Osteoblast (primary cell): ENCODE results near the gene MIPOL1. TPM values are rescaled to one million over a fixed set of nuclear protein-coding genes. Genes with fewer than 3 reads are reported as not detected.

ENCODE experiments used
- DNase-seq: peaks from one replicate; pipeline ENCODE4 v3.0.0; 2011; ENCODE audit warnings: low spot score, mixed read lengths; ENCODE audit not compliant: insufficient read length; ENCODE audit errors: missing footprints
- H2AFZ ChIP-seq: 2 replicates; pipeline ENCODE4 v1.6.0; 2011; ENCODE audit warnings: mild to moderate bottlenecking, low read length
- H3K27ac ChIP-seq: 2 replicates; pipeline ENCODE4 v1.5.1; 2011; ENCODE audit warnings: mild to moderate bottlenecking, low read depth, low read length, moderate library complexity
- H3K27me3 ChIP-seq: 2 replicates; pipeline ENCODE4 v1.6.0; 2012; ENCODE audit warnings: mild to moderate bottlenecking, control low read depth, inconsistent platforms, low read length, moderate library complexity; ENCODE audit not compliant: insufficient read depth
- H3K36me3 ChIP-seq: 2 replicates; pipeline ENCODE4 v1.5.1; 2011; ENCODE audit warnings: mild to moderate bottlenecking, low read length, control low read depth, moderate library complexity; ENCODE audit not compliant: insufficient read depth
- H3K4me1 ChIP-seq: 2 replicates; pipeline ENCODE4 v1.5.1; 2011; ENCODE audit warnings: mild to moderate bottlenecking, low read length, control low read depth, moderate library complexity; ENCODE audit not compliant: insufficient read depth
- H3K4me2 ChIP-seq: 2 replicates; pipeline ENCODE4 v1.6.0; 2011; ENCODE audit warnings: mild to moderate bottlenecking, low read length; ENCODE audit not compliant: insufficient read depth
- H3K4me3 ChIP-seq: fragments of 200-600 bp; sonication (generic); 3 replicates; pipeline ENCODE4 v1.5.1; 2012; ENCODE audit warnings: mild to moderate bottlenecking, low read length, inconsistent platforms; ENCODE audit not compliant: insufficient read depth
- H3K79me2 ChIP-seq: 2 replicates; pipeline ENCODE4 v1.6.0; 2012; ENCODE audit warnings: mild to moderate bottlenecking, low read length, control low read depth, inconsistent platforms; ENCODE audit not compliant: insufficient read depth
- H3K9me3 ChIP-seq: 2 replicates; pipeline ENCODE4 v1.5.1; 2011; ENCODE audit warnings: low read depth, low read length, control low read depth
- H4K20me1 ChIP-seq: 2 replicates; pipeline ENCODE4 v1.6.0; 2012; ENCODE audit warnings: mild to moderate bottlenecking, low read length, control low read depth; ENCODE audit not compliant: insufficient read depth
- CTCF ChIP-seq: IDR thresholded peaks from 2 replicates; pipeline ENCODE4 v1.5.1; 2011; ENCODE audit warnings: mild to moderate bottlenecking, low read depth, low read length, moderate library complexity; ENCODE audit errors: extremely low read depth
- total RNA-seq: library from RNA; depleted of rRNA; stranded (reverse); fragments of >200 nt; gene quantifications from 2 replicates; pipeline ENCODE4 v1.2.3, GENCODE V29; 2012

Gene MIPOL1
- total RNA-seq, 1 donor: 9.0 TPM

DNA sequence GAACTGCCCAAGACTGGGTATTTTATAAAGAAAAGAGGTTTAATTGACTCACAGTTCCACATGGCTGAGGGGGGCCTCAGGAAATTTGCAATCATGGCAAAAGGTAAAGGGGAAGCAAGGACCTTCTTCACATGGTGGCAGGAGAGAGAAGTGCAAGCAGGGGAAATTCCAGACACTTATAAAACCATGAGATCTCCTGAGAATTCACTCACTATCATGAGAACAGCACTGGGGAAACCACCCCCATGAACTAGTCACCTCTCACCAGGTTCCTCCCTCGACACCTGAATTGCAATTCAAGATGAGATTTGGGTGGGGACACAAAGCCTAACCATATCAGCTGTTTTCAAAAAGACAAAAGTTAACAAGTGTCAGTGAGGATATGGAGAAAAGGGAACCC is 284.7 kb downstream of the MIPOL1 start:
- Histone ChIP-seq H3K4me3 (no peak overlapping the region), H3K4me2 (no peak overlapping the region), H2AFZ (no peak overlapping the region), H3K4me1 (no peaks in the 10 kb centered on the region), H3K27ac (no peak overlapping the region), H3K79me2 (no peaks in the 10 kb centered on the region), H3K27me3 (no peaks in the 10 kb centered on the region), H3K9me3 (no peaks in the 10 kb centered on the region), H4K20me1 (no peaks in the 10 kb centered on the region), H3K36me3 (no peaks in the 10 kb centered on the region)
- no peak for DNase-seq
- TF ChIP-seq CTCF: no peak

- Histone ChIP-seq H3K27me3 (no peaks in the 10 kb centered on the region), H3K27ac (no peak overlapping the region), H3K4me1 (no peaks in the 10 kb centered on the region), H4K20me1 (no peaks in the 10 kb centered on the region), H3K4me2 (no peak overlapping the region), H3K36me3 (no peaks in the 10 kb centered on the region), H3K9me3 (no peaks in the 10 kb centered on the region), H3K79me2 (no peaks in the 10 kb centered on the region), H3K4me3 (no peak overlapping the region), H2AFZ (no peak overlapping the region)
- no peak for TF ChIP-seq CTCF
- DNase-seq: no peak
These were observed 285.9 kb downstream of the MIPOL1 start for GRCh38 chr14:37483672-37484071.

DNA sequence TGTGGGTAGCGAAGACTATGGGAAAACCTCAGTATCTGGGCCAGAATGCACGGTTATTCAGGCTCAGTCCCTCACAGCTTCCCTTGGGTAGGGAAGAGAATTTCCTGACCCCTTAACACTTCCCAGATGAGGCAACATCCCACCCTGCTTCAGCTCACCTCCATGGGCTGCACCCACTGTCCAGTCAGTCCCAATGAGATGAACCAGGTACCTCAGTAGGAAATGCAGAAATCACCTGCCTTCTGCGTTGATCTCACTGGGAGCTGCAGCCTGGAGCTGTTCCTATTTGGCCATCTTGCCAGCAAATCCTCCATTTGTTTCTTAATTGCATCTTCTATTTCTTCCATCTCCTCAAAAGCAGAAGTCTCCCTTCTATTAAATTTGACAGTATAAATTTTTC is 292.9 kb downstream of the MIPOL1 start:
- no peak for TF ChIP-seq CTCF

GRCh38 chr14:37491076-37491475 is 293.3 kb downstream of the MIPOL1 start:
- H3K36me3 ChIP-seq: no peaks in the 10 kb centered on the region
- no peaks in the 10 kb centered on the region for H3K9me3 ChIP-seq
- no peak overlapping the region for H2AFZ ChIP-seq
- H3K4me3 ChIP-seq: no peak overlapping the region
- H3K4me2 ChIP-seq: no peak overlapping the region
- H4K20me1 ChIP-seq: no peaks in the 10 kb centered on the region
- H3K27ac ChIP-seq: no peak overlapping the region
- H3K4me1 ChIP-seq: no peaks in the 10 kb centered on the region
- no peaks in the 10 kb centered on the region for H3K27me3 ChIP-seq
- no peaks in the 10 kb centered on the region for H3K79me2 ChIP-seq
- no peak for TF ChIP-seq CTCF
- no peak for DNase-seq

More for the DNA sequence above, 292.9 kb downstream of the MIPOL1 start:
- Histone ChIP-seq H3K36me3 (no peaks in the 10 kb centered on the region), H3K9me3 (no peaks in the 10 kb centered on the region), H3K4me2 (no peak overlapping the region), H3K4me3 (no peak overlapping the region), H3K4me1 (no peaks in the 10 kb centered on the region), H2AFZ (no peak overlapping the region), H3K27me3 (no peaks in the 10 kb centered on the region), H4K20me1 (no peaks in the 10 kb centered on the region), H3K27ac (no peak overlapping the region), H3K79me2 (no peaks in the 10 kb centered on the region)
- DNase-seq: no peak
